ENCODE results near the gene TEF. TPM values are rescaled to one million over a fixed set of nuclear protein-coding genes. Genes with fewer than 3 reads are reported as not detected.

TEF gene
- total and polyA plus RNA-seq, 2 donors = 5.0 to 5.4 TPM

DNA sequence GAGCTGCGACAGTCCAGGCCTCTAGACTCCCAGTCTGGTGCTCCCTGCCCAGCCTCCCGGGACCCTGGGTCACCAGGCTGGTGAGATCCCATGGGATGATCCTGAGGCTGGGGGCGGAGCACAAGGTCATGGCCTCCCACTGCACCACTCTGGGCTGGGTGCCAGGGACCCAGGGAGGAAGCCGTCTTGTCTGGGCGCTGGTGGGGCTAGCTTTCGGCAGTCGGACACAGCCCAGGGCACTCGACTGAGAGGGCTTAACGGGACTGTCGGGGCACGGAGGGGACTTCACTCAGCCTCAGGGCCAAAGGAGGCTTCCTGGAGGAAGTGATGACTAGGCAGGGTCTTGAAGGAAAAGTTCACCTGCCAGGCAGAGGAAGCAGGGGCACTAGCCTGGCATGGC is 41.4 kb upstream of the TEF start:
- no peak overlapping the region for H3K27ac ChIP-seq (ENCODE audit: low read depth in 1 of 2, low read length in 1 of 2)
- no peak for DNase-seq (ENCODE audit: low read depth in 6 of 9, low spot score in 9 of 9)
- 96% methylated on average over 11 of the region's 11 CpGs for WGBS
- H3K4me3 ChIP-seq (ENCODE audit: low read length in 2 of 2) = no peak overlapping the region
- H3K27me3 ChIP-seq (ENCODE audit: control insufficient read depth in 2 of 2, insufficient read depth in 1 of 2, low read length in 1 of 2) = no peaks in the 10 kb centered on the region
- peaks cover 0 to 7% of the 10 kb centered on the region in 2 donors for H3K4me1 ChIP-seq (ENCODE audit: control insufficient read depth in 2 of 2, insufficient read depth in 2 of 2, low read length in 2 of 2)
- peaks cover 56% of the 10 kb centered on the region in 2 donors for H3K36me3 ChIP-seq (ENCODE audit: control insufficient read depth in 2 of 2, insufficient read depth in 2 of 2, low read length in 1 of 2)
- H3K9me3 ChIP-seq (ENCODE audit: control insufficient read depth in 2 of 2, insufficient read depth in 1 of 2, low read length in 1 of 2) = no peaks in the 10 kb centered on the region

GRCh38 chr22:41341012-41341411 is 40.7 kb upstream of the TEF start:
- Histone ChIP-seq H3K27ac (ENCODE audit: low read depth in 1 of 2, low read length in 1 of 2) (no peak overlapping the region), H3K36me3 (ENCODE audit: control insufficient read depth in 2 of 2, insufficient read depth in 2 of 2, low read length in 1 of 2) (peaks cover 54 to 57% of the 10 kb centered on the region in 2 donors), H3K4me1 (ENCODE audit: control insufficient read depth in 2 of 2, insufficient read depth in 2 of 2, low read length in 2 of 2) (peaks cover 0 to 7% of the 10 kb centered on the region in 2 donors), H3K9me3 (ENCODE audit: control insufficient read depth in 2 of 2, insufficient read depth in 1 of 2, low read length in 1 of 2) (no peaks in the 10 kb centered on the region), H3K4me3 (ENCODE audit: low read length in 2 of 2) (no peak overlapping the region), H3K27me3 (ENCODE audit: control insufficient read depth in 2 of 2, insufficient read depth in 1 of 2, low read length in 1 of 2) (no peaks in the 10 kb centered on the region)
- 98% methylated on average over 8 of the region's 8 CpGs for WGBS
- DNase-seq (ENCODE audit: low read depth in 6 of 9, low spot score in 9 of 9) = no peak

- WGBS = 97% methylated on average over 3 of the region's 3 CpGs
- Histone ChIP-seq H3K36me3 (ENCODE audit: control insufficient read depth in 2 of 2, insufficient read depth in 2 of 2, low read length in 1 of 2) (peaks cover 60 to 62% of the 10 kb centered on the region in 2 donors), H3K27me3 (ENCODE audit: control insufficient read depth in 2 of 2, insufficient read depth in 1 of 2, low read length in 1 of 2) (no peaks in the 10 kb centered on the region)
Measured at GRCh38 chr22:41341990-41342389, 39.8 kb upstream of the TEF start.

DNA sequence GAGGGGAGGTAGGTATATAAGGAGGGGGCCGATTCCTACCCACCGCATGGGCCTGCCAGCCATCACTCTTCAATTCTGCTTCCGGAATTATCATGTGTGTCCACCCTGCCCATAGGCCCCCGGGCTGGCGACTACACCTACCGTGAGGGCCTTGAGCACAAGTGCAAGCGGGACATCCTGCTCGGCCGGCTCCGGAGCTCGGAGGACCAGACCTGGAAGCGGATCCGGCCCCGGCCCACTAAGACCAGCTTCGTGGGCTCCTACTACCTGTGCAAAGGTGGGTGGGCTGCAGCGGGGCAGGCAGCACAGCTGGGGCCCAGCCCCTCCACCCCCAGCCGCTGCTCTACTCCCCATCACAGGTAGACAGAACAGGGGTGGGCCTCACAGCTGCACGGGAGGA is 38.4 kb upstream of the TEF start:
- WGBS = 98% methylated on average over 18 of the region's 18 CpGs

More at GRCh38 chr22:41341990-41342389, 39.8 kb upstream of the TEF start:
- Histone ChIP-seq H3K27ac (ENCODE audit: low read depth in 1 of 2, low read length in 1 of 2) (no peak overlapping the region), H3K4me1 (ENCODE audit: control insufficient read depth in 2 of 2, insufficient read depth in 2 of 2, low read length in 2 of 2) (peaks cover 0 to 7% of the 10 kb centered on the region in 2 donors), H3K4me3 (ENCODE audit: low read length in 2 of 2) (no peak overlapping the region), H3K9me3 (ENCODE audit: control insufficient read depth in 2 of 2, insufficient read depth in 1 of 2, low read length in 1 of 2) (no peaks in the 10 kb centered on the region)
- DNase-seq (ENCODE audit: low read depth in 6 of 9, low spot score in 9 of 9) = peak in 1 of 9 donors; percentile 7

GRCh38 chr22:41343717-41344116 is 38.0 kb upstream of the TEF start:
- 98% methylated on average over 9 of the region's 9 CpGs for WGBS
- Histone ChIP-seq H3K4me3 (ENCODE audit: low read length in 2 of 2) (no peak overlapping the region), H3K36me3 (ENCODE audit: control insufficient read depth in 2 of 2, insufficient read depth in 2 of 2, low read length in 1 of 2) (peaks cover 57 to 79% of the 10 kb centered on the region in 2 donors), H3K27me3 (ENCODE audit: control insufficient read depth in 2 of 2, insufficient read depth in 1 of 2, low read length in 1 of 2) (no peaks in the 10 kb centered on the region), H3K9me3 (ENCODE audit: control insufficient read depth in 2 of 2, insufficient read depth in 1 of 2, low read length in 1 of 2) (no peaks in the 10 kb centered on the region), H3K27ac (ENCODE audit: low read depth in 1 of 2, low read length in 1 of 2) (no peak overlapping the region), H3K4me1 (ENCODE audit: control insufficient read depth in 2 of 2, insufficient read depth in 2 of 2, low read length in 2 of 2) (no peaks in the 10 kb centered on the region)
- no peak for DNase-seq (ENCODE audit: low read depth in 6 of 9, low spot score in 9 of 9)

More for the DNA sequence above, 38.4 kb upstream of the TEF start:
- H3K27me3 ChIP-seq (ENCODE audit: control insufficient read depth in 2 of 2, insufficient read depth in 1 of 2, low read length in 1 of 2) = no peaks in the 10 kb centered on the region
- no peaks in the 10 kb centered on the region for H3K4me1 ChIP-seq (ENCODE audit: control insufficient read depth in 2 of 2, insufficient read depth in 2 of 2, low read length in 2 of 2)
- peaks cover 60 to 75% of the 10 kb centered on the region in 2 donors for H3K36me3 ChIP-seq (ENCODE audit: control insufficient read depth in 2 of 2, insufficient read depth in 2 of 2, low read length in 1 of 2)
- H3K9me3 ChIP-seq (ENCODE audit: control insufficient read depth in 2 of 2, insufficient read depth in 1 of 2, low read length in 1 of 2) = no peaks in the 10 kb centered on the region
- DNase-seq (ENCODE audit: low read depth in 6 of 9, low spot score in 9 of 9) = no peak
- no peak overlapping the region for H3K4me3 ChIP-seq (ENCODE audit: low read length in 2 of 2)
- H3K27ac ChIP-seq (ENCODE audit: low read depth in 1 of 2, low read length in 1 of 2) = no peak overlapping the region

DNA sequence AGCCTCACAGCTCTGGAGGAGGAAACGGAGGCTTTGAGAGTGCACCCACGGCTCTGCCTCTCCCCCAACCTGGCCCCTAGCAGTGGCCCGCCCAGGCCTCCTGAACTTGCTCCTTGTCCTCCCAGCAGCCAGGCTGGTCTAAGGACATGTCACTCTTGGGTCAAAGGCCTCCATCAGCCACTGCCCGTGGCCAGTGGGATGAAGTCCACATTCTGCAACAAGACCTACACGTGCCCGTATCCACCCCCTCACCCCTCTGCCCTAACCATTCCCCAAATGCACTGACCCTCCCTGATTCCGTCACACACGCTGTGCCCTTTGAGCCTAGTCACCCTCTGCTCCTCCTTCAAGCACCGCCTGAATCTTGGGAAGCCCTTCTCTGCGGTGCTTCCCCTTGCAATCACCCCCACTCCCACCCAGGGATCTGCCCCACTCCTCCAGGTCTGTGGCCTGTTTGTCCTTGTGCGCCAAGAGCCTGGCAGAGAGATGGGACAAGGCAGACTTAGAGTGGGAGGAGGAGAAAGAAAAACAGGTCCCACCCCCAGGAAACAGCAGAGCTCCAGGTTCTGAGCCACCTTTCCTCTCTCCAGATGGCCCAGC is 37.5 kb upstream of the TEF start:
- H3K27me3 ChIP-seq (ENCODE audit: control insufficient read depth in 2 of 2, insufficient read depth in 1 of 2, low read length in 1 of 2) = no peaks in the 10 kb centered on the region
- H3K36me3 ChIP-seq (ENCODE audit: control insufficient read depth in 2 of 2, insufficient read depth in 2 of 2, low read length in 1 of 2) = peaks cover 52 to 81% of the 10 kb centered on the region in 2 donors
- no peaks in the 10 kb centered on the region for H3K4me1 ChIP-seq (ENCODE audit: control insufficient read depth in 2 of 2, insufficient read depth in 2 of 2, low read length in 2 of 2)
- WGBS = 98% methylated on average over 11 of the region's 11 CpGs
- no peaks in the 10 kb centered on the region for H3K9me3 ChIP-seq (ENCODE audit: control insufficient read depth in 2 of 2, insufficient read depth in 1 of 2, low read length in 1 of 2)
- no peak overlapping the region for H3K27ac ChIP-seq (ENCODE audit: low read depth in 1 of 2, low read length in 1 of 2)
- no peak for DNase-seq (ENCODE audit: low read depth in 6 of 9, low spot score in 9 of 9)
- H3K4me3 ChIP-seq (ENCODE audit: low read length in 2 of 2) = no peak overlapping the region

DNA sequence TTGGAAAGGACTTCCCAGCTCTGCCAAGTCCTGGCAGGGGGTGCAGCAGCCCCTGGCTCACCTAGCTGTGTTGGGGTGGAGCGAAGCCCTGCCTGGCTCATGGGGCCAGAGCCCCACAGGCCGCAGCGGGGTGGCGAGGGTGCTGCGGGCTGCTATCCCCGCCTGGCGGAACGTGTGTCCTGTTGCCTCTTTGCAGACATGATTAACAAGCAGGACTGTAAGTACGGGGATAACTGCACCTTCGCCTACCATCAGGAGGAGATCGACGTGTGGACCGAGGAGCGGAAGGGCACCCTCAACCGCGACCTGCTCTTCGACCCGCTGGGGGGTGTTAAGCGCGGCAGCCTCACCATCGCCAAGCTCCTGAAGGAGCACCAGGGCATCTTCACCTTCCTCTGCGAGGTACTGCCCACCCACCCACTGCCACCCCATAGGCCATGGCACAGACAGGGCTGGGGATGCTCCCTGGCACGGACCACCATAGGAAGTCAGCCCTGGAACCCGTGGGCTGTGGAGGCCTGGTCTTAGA is 35.9 kb upstream of the TEF start:
- no peak for DNase-seq (ENCODE audit: low read depth in 6 of 9, low spot score in 9 of 9)
- Histone ChIP-seq H3K4me1 (ENCODE audit: control insufficient read depth in 2 of 2, insufficient read depth in 2 of 2, low read length in 2 of 2) (no peaks in the 10 kb centered on the region), H3K9me3 (ENCODE audit: control insufficient read depth in 2 of 2, insufficient read depth in 1 of 2, low read length in 1 of 2) (no peaks in the 10 kb centered on the region), H3K36me3 (ENCODE audit: control insufficient read depth in 2 of 2, insufficient read depth in 2 of 2, low read length in 1 of 2) (peaks cover 47 to 81% of the 10 kb centered on the region in 2 donors), H3K27ac (ENCODE audit: low read depth in 1 of 2, low read length in 1 of 2) (no peak overlapping the region), H3K4me3 (ENCODE audit: low read length in 2 of 2) (no peak overlapping the region), H3K27me3 (ENCODE audit: control insufficient read depth in 2 of 2, insufficient read depth in 1 of 2, low read length in 1 of 2) (no peaks in the 10 kb centered on the region)
- WGBS = 98% methylated on average over 24 of the region's 24 CpGs

DNA sequence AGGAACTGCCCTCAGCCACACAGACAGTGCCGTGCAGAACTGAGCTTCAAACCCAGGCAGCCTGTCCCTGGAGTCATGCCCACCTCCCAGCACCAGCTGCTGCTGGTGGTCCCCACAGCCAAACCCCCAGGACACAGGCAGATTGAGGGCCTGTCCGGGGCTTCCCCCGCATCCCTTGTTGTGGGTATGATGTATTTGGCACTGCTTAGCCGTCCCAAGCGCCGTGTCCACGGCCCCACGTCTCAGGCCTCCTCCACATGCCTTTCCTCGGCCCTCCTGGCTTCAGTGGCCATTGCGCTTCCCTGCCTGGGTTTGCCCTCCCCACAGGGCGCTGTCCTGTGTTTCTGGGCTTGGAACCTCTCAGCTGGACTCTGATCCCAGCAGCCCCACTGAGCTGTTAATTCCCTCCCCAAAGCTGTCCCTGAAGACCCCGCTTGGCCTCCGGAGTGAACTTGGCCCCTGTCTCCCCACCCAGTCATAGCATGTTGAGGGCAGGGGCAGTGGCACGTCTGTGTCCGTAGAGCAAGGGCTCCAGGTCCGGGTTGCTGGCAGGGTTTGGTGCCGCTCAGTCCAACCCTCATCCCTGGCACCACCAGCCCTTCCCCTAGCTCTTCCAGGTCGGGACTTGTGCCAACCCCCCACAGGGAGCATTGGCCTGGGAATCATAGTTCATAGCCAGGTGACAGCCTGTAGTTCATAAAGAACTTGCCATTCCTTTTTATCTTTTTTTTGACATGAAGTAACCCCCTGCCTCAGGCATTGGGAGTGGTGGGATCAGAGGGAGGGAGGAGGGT is 34.5 kb upstream of the TEF start:
- no peak for DNase-seq (ENCODE audit: low read depth in 6 of 9, low spot score in 9 of 9)
- no peaks in the 10 kb centered on the region for H3K4me1 ChIP-seq (ENCODE audit: control insufficient read depth in 2 of 2, insufficient read depth in 2 of 2, low read length in 2 of 2)
- 97% methylated on average over 18 of the region's 18 CpGs for WGBS
- no peaks in the 10 kb centered on the region for H3K27me3 ChIP-seq (ENCODE audit: control insufficient read depth in 2 of 2, insufficient read depth in 1 of 2, low read length in 1 of 2)
- H3K9me3 ChIP-seq (ENCODE audit: control insufficient read depth in 2 of 2, insufficient read depth in 1 of 2, low read length in 1 of 2) = no peaks in the 10 kb centered on the region
- H3K27ac ChIP-seq (ENCODE audit: low read depth in 1 of 2, low read length in 1 of 2) = no peak overlapping the region
- no peak overlapping the region for H3K4me3 ChIP-seq (ENCODE audit: low read length in 2 of 2)
- peaks cover 51 to 86% of the 10 kb centered on the region in 2 donors for H3K36me3 ChIP-seq (ENCODE audit: control insufficient read depth in 2 of 2, insufficient read depth in 2 of 2, low read length in 1 of 2)

DNA sequence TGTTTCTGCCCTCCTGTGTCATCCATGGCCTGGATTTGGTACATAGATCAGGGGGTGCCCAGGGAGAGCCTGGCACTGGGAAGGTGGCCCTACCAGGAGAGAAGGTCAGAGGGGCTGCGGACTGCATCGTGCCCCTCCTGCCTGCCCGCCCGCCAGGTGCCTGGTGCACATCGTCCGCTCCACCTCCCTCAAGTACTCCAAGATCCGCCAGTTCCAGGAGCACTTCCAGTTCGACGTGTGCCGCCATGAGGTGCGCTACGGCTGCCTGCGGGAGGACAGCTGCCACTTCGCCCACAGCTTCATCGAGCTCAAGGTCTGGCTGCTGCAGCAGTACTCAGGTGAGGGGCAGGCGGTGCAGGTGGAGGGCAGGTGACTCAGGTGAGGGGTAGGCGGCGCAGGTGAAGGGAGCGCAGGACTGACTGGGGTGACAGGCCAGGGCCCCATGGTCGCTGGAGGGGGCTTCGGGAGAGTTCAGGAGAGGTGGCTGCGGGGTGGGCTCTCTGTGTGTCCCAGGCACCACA is 32.7 kb upstream of the TEF start:
- Histone ChIP-seq H3K4me1 (ENCODE audit: control insufficient read depth in 2 of 2, insufficient read depth in 2 of 2, low read length in 2 of 2) (no peaks in the 10 kb centered on the region), H3K4me3 (ENCODE audit: low read length in 2 of 2) (no peak overlapping the region), H3K36me3 (ENCODE audit: control insufficient read depth in 2 of 2, insufficient read depth in 2 of 2, low read length in 1 of 2) (peaks cover 46 to 82% of the 10 kb centered on the region in 2 donors), H3K27ac (ENCODE audit: low read depth in 1 of 2, low read length in 1 of 2) (no peak overlapping the region), H3K9me3 (ENCODE audit: control insufficient read depth in 2 of 2, insufficient read depth in 1 of 2, low read length in 1 of 2) (no peaks in the 10 kb centered on the region), H3K27me3 (ENCODE audit: control insufficient read depth in 2 of 2, insufficient read depth in 1 of 2, low read length in 1 of 2) (no peaks in the 10 kb centered on the region)
- 98% methylated on average over 22 of the region's 22 CpGs for WGBS
- DNase-seq (ENCODE audit: low read depth in 6 of 9, low spot score in 9 of 9) = no peak
